ENCODE data around the gene ESR2. TPM values are rescaled to one million over a fixed set of nuclear protein-coding genes. Genes with fewer than 3 reads are reported as not detected.
"Not testable (repeated sequence)": the region's sequence is repeated elsewhere in the genome, so short reads cannot be mapped to it uniquely, and the experiment has no call there.

The ESR2 gene
- total and polyA plus RNA-seq, 9 donors, result 5.1 to 26.2 (median 13.5) TPM

DNA sequence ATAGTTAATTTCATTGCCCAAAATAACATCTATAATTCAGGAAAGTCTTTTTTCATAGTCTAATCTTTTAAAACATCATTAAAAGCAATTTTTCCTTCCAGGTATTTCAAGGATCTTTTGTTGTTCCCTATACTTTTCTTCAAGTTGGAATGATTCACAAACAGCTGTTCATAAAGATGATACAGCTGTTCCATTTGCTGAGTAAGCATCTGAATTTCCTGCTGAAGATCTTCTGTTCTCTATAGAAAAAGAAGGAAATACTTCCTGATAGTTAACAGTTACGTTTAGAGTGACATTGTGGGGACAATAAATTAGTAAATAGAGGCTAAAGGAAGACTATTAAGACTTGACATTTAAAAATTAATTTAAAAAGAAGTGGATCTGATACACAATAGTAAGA is 30.3 kb upstream of the ESR2 start:
- WGBS, 3 donors, result 11 to 24% (median 20%) methylated on average over 1 of the region's 1 CpG
- no peaks in the 10 kb centered on the region for H3K36me3 ChIP-seq
- H3K27me3 ChIP-seq, result no peaks in the 10 kb centered on the region
- intact Hi-C loops (cut with DNase I), result no loop called here
- H3K4me1 ChIP-seq (ENCODE audit: insufficient read depth), result no peaks in the 10 kb centered on the region
- no peak for DNase-seq
- TF ChIP-seq POLR2A (IDR thresholded peaks at IDR 0.05) (no peak), EP300 (IDR thresholded peaks at IDR 0.05) (no peak)
- TF ChIP-seq, protein P1, sequence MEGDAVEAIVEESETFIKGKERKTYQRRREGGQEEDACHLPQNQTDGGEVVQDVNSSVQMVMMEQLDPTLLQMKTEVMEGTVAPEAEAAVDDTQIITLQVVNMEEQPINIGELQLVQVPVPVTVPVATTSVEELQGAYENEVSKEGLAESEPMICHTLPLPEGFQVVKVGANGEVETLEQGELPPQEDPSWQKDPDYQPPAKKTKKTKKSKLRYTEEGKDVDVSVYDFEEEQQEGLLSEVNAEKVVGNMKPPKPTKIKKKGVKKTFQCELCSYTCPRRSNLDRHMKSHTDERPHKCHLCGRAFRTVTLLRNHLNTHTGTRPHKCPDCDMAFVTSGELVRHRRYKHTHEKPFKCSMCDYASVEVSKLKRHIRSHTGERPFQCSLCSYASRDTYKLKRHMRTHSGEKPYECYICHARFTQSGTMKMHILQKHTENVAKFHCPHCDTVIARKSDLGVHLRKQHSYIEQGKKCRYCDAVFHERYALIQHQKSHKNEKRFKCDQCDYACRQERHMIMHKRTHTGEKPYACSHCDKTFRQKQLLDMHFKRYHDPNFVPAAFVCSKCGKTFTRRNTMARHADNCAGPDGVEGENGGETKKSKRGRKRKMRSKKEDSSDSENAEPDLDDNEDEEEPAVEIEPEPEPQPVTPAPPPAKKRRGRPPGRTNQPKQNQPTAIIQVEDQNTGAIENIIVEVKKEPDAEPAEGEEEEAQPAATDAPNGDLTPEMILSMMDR (IDR thresholded peaks at IDR 0.05), result no peak
- no peaks in the 10 kb centered on the region for H3K9me3 ChIP-seq
- no peak overlapping the region for H3K4me3 ChIP-seq
- H3K27ac ChIP-seq, result no peak overlapping the region

DNA sequence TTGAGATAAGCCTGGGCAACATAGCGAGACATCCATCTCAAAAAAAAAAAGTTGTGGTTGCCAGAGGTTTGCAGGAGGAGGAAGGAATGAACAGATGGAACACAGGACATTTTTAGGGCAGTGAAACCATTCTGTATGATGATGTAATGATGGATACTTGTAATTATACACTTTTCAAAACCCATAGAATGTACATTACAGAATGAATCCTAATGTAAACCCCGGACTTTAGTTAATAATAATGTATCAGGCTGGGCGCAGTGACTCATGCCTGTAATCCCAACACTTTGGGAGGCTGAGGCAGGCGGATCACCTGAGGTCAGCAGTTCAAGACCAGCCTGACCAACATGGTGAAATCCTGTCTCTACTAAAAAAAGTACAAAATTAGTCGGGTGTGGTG is 26.2 kb upstream of the ESR2 start:
- DNase-seq; H3K27ac ChIP-seq; H3K27me3 ChIP-seq; intact Hi-C loops (cut with DNase I); H3K4me1 ChIP-seq (ENCODE audit: insufficient read depth); H3K4me3 ChIP-seq; H3K36me3 ChIP-seq; H3K9me3 ChIP-seq: not testable (repeated sequence)
- WGBS, 3 donors, result 84 to 90% (median 89%) methylated on average over 5 of the region's 5 CpGs

DNA sequence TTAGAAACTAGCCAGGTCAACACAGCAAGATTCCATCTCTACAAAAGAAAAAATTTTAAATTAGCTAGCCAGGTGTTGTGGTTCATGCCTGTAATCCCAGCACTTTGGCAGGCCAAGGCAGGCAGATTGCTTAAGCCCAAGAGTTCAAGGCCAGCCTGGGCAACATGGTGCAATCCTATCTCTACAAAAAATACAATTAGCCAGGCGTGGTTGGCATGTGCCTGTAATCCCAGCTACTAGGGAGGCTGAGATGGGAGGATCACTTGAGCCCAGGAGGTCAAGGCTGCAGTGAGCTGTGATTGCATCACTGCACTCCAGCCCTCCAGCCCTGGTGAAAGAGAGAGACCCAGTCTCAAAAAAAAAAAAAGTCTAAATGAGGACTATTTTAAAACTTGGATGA is 24.5 kb upstream of the ESR2 start:
- H3K4me3 ChIP-seq; H3K27me3 ChIP-seq; H3K27ac ChIP-seq; intact Hi-C loops (cut with DNase I); H3K9me3 ChIP-seq; DNase-seq; H3K36me3 ChIP-seq; H3K4me1 ChIP-seq (ENCODE audit: insufficient read depth): not testable (repeated sequence)
- WGBS, 3 donors, result 57 to 70% (median 64%) methylated on average over 1 of the region's 1 CpG

DNA sequence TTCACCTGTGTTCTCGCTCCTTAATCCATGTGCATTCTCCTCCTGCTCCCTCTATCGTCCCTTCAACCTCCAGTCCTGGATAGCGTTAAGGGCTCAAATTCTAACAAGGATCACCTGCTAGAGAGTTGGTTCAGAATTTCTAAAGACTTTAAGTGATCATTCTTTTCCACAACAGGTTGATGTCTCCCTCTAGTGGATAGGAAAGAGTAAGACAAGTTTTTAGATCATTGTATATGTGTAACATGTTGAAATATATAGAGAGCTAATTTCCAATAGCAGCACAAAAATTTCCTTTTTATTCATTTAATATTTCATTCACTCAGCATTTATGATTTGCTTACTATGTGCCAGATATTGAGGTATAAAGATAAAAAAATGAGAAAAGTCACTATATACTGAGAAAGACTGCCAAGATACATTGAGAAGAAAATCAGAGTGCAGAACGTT is 9.3 kb upstream of the ESR2 start:
- Histone ChIP-seq H3K9me3 (no peaks in the 10 kb centered on the region), H3K27me3 (no peaks in the 10 kb centered on the region), H3K27ac (no peak overlapping the region), H3K36me3 (no peaks in the 10 kb centered on the region), H3K4me3 (no peak overlapping the region), H3K4me1 (ENCODE audit: insufficient read depth) (no peaks in the 10 kb centered on the region)
- DNase-seq, result no peak
- intact Hi-C loops (cut with DNase I), result loop anchor here in 3 of 4 donors (5.0 to 10.0 kb wide), 4 partner anchors 166 to 509 kb away; no protein-coding TSS in a partner anchor
- TF ChIP-seq, protein P1 (IDR thresholded peaks at IDR 0.05), result peak; percentile 68 to 75 (median 72)
- no peak for TF ChIP-seq EP300 (IDR thresholded peaks at IDR 0.05)
- 12 to 15% (median 12%) methylated on average over 4 of the region's 4 CpGs for WGBS, 3 donors

DNA sequence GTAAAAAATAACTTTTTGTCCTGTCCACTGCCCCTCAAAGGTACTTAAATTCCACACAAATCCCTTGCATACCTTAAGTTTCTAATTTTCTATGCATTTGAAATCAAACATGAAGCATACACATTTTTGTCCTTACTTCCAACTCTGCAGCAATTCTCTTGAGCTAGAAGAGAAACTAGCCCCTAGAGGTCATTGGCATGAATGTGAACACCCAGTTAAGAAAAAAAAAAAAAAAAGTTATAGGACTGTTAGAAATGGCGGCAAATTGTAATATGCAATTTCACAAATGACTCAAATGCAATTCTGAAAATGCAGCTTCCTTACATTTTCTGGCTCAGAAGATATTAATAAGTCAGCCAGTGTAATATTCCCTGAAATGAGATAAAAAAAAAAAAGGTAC is 4.6 kb upstream of the ESR2 start:
- DNase-seq, result no peak
- intact Hi-C loops (cut with DNase I), result loop anchor here (5.0 to 10.0 kb wide), 5 partner anchors 74 to 496 kb away; no protein-coding TSS in a partner anchor
- TF ChIP-seq, protein P1 (IDR thresholded peaks at IDR 0.05), result no peak
- TF ChIP-seq EP300 (IDR thresholded peaks at IDR 0.05) (no peak), POLR2A (IDR thresholded peaks at IDR 0.05) (no peak)
- H3K4me3 ChIP-seq, result no peak overlapping the region
- H3K36me3 ChIP-seq, result no peaks in the 10 kb centered on the region
- H3K27ac ChIP-seq, result no peak overlapping the region
- 87 to 94% (median 93%) methylated on average over 1 of the region's 1 CpG for WGBS, 3 donors
- peaks cover 2% of the 10 kb centered on the region for H3K4me1 ChIP-seq (ENCODE audit: insufficient read depth)
- no peaks in the 10 kb centered on the region for H3K27me3 ChIP-seq
- H3K9me3 ChIP-seq, result no peaks in the 10 kb centered on the region
